GM18517 (cell line): ENCODE results near the gene PGAM5.
"Not testable (repeated sequence)": the region's sequence is repeated elsewhere in the genome, so short reads cannot be mapped to it uniquely, and the experiment has no call there.

Experiments used
- ATAC-seq: cut with Tn5 transposase; IDR thresholded peaks from one replicate; pipeline ENCODE4 v1.9.1; 2021; ENCODE audit warnings: mild to moderate bottlenecking, moderate library complexity; ENCODE audit not compliant: unreplicated experiment

PGAM5 gene

GRCh38 chr12:132687211-132688164 lies 23.2 kb upstream of the PGAM5 start, which contains the start of the genes POLE and PXMP2:
POLE (minus strand) TSS chr12:132687342; CDS start chr12:132687315, 27 bp downstream.
PXMP2 (plus strand) TSS chr12:132687587; CDS start chr12:132687671, 84 bp downstream.
- ATAC-seq, result peak; percentile 88

- ATAC-seq, result no peak
Measured at GRCh38 chr12:132689227-132689626, 21.4 kb upstream of the PGAM5 start.

GRCh38 chr12:132690112-132690511 lies 20.5 kb upstream of the PGAM5 start:
- ATAC-seq, result no peak

GRCh38 chr12:132692030-132692429 lies 18.6 kb upstream of the PGAM5 start:
- not testable (repeated sequence) for ATAC-seq

- not testable (repeated sequence) for ATAC-seq
Measured at GRCh38 chr12:132694888-132695287, 15.8 kb upstream of the PGAM5 start.

GRCh38 chr12:132695431-132695830 lies 15.2 kb upstream of the PGAM5 start:
- ATAC-seq, result no peak

- no peak for ATAC-seq
Measured at GRCh38 chr12:132698341-132698740, 12.3 kb upstream of the PGAM5 start.

- ATAC-seq, result no peak
Measured at GRCh38 chr12:132700212-132700822, 10.3 kb upstream of the PGAM5 start.

- ATAC-seq, result no peak
Measured at GRCh38 chr12:132702640-132703039, 8.0 kb upstream of the PGAM5 start.

GRCh38 chr12:132703641-132704040 lies 7.0 kb upstream of the PGAM5 start:
- ATAC-seq, result no peak

- ATAC-seq, result no peak
Measured at GRCh38 chr12:132707241-132707640, 3.4 kb upstream of the PGAM5 start.

GRCh38 chr12:132708150-132708549 lies 2.5 kb upstream of the PGAM5 start:
- ATAC-seq, result no peak

- ATAC-seq, result peak; percentile 41
Measured at GRCh38 chr12:132710043-132710404, 618 bp upstream of the PGAM5 start.

GRCh38 chr12:132711080-132711843 lies 620 bp downstream of the PGAM5 start:
- peak; percentile 5 for ATAC-seq

GRCh38 chr12:132713123-132713522 lies 2.5 kb downstream of the PGAM5 start:
- no peak for ATAC-seq

- no peak for ATAC-seq
Measured at GRCh38 chr12:132715874-132716273, 5.2 kb downstream of the PGAM5 start.

GRCh38 chr12:132716356-132716755 lies 5.7 kb downstream of the PGAM5 start:
- no peak for ATAC-seq

GRCh38 chr12:132717011-132717410 lies 6.4 kb downstream of the PGAM5 start:
- ATAC-seq, result no peak

GRCh38 chr12:132717531-132718387 lies 7.1 kb downstream of the PGAM5 start:
- ATAC-seq, result no peak

GRCh38 chr12:132718644-132719043 lies 8.0 kb downstream of the PGAM5 start:
- no peak for ATAC-seq
